Stimulated activated CD4-positive, alpha-beta T cell treated with anti-CD3 and anti-CD28 coated beads, TNF-alpha, amount 100 ng/mL, for 1 hour (primary cell): Measurements from ENCODE around the gene TMBIM4.

ENCODE experiments used
- DNase-seq, 3 donors: peaks; one replicate each; pipeline ENCODE4 v3.0.0-alpha.2; 2020; ENCODE audit warnings: low read depth in 3 of 3, low spot score in 1 of 3

Gene TMBIM4

GRCh38 chr12:66092559-66093269 lies 77.1 kb downstream of the TMBIM4 start:
- no peak for DNase-seq

- no peak for DNase-seq
These were observed 79.6 kb downstream of the TMBIM4 start for GRCh38 chr12:66090157-66090556.

GRCh38 chr12:66087365-66087943 lies 82.3 kb downstream of the TMBIM4 start:
- DNase-seq = peak in 1 of 3 donors; percentile 20

GRCh38 chr12:66085998-66086397 lies 83.8 kb downstream of the TMBIM4 start:
- no peak for DNase-seq
